ENCODE results near the gene TMEM214. TPM values are rescaled to one million over a fixed set of nuclear protein-coding genes. Genes with fewer than 3 reads are reported as not detected.
A peak's percentile ranks its signal among the peaks of the same experiment; 100 is the strongest.

TMEM214 gene
- total RNA-seq, 1 experiment from 2014 or later, result 35.7 TPM

DNA sequence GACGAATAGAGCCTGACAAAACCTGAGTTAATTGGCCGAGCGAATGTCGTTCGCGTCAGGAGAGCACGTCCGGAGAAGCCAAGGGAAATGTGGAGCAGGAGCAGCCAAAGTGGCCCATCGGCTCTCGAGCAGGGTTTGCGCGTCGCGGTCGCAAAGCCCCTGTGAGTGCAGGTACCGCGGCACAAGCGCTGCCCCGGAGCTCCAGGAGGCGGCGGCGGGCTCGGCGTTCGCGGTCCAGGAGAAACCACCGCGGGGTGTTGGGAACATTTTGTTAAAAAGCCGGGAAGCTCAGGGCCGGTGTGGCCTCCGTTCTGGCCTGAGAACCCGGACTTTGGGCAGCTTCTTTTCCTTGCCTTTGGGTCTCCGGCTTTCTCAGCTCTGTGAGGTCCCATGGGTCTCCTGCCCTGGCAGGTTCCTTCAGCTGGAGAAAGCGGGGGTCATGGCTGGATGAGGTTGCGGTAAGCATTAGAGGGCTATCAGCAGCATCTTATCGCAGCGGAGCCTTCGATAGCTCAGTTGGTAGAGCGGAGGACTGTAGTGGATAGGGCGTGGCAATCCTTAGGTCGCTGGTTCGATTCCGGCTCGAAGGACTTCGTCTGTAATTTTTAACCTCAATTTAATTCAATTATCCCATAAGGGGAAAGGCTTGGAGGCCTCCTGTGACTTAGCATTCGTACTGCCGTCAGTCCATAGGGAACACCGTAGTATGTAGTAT lies 17.7 kb downstream of the TMEM214 start:
- DNase-seq, result peak; percentile 76
- Histone ChIP-seq H3K27me3 (no peaks in the 10 kb centered on the region), H3K4me3 (peak overlapping the region; percentile 81), H3K9me3 (no peaks in the 10 kb centered on the region), H3K36me3 (peaks cover 11% of the 10 kb centered on the region)

GRCh38 chr2:27050996-27051901 lies 18.5 kb downstream of the TMEM214 start, which contains the start of gene AGBL5:
Gene AGBL5, plus strand, starts transcription at chr2:27051668. Its CDS starts 1,291 bp downstream, at chr2:27052959.
- peak; percentile 92 for DNase-seq

DNA sequence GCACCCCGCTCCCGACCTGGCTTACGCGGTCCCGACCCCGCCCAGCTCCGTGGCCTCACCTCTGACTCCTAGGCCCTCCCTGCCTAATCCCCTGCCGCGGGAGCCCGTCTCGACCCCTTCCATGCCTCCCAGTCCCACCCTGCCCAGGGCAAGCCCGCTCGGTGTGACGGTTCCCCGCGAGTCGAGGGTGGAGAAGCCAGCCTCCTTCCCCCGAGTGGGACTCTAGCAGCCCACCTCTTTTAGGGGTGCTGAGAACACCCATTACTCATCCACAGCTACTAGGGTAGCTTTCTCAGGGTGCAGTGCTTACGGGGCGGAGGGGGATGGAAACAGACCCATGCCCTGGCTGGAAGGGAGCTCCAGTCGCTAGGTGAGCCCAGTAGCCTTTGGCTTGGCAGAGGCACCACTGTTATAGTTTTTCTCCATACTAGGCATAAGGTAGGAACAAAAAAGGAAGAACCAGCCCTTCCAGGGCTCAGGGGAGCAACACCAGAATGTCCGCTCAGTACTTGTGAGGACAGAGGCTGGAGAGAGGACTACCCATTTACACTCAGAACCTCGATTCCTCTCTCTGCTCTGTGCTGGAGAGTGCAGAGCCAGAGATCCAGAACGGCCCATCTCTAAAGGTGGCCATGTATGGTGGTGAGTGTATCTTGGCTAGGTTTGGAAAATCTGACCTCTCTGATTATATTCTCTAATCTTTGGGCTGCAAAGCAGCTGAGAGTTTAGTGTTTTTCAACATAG lies 19.3 kb downstream of the TMEM214 start:
- H3K36me3 ChIP-seq, result peaks cover 18% of the 10 kb centered on the region
- no peaks in the 10 kb centered on the region for H3K9me3 ChIP-seq
- no peaks in the 10 kb centered on the region for H3K27me3 ChIP-seq
- DNase-seq, result peak; percentile 36
- peak overlapping the region; percentile 81 for H3K4me3 ChIP-seq

More at GRCh38 chr2:27050996-27051901, 18.5 kb downstream of the TMEM214 start, which contains the start of gene AGBL5:
- H3K36me3 ChIP-seq, result peaks cover 18% of the 10 kb centered on the region
- H3K9me3 ChIP-seq, result no peaks in the 10 kb centered on the region
- H3K4me3 ChIP-seq, result peak within 1 kb of the TSS; percentile 81
- H3K27me3 ChIP-seq, result no peaks in the 10 kb centered on the region

DNA sequence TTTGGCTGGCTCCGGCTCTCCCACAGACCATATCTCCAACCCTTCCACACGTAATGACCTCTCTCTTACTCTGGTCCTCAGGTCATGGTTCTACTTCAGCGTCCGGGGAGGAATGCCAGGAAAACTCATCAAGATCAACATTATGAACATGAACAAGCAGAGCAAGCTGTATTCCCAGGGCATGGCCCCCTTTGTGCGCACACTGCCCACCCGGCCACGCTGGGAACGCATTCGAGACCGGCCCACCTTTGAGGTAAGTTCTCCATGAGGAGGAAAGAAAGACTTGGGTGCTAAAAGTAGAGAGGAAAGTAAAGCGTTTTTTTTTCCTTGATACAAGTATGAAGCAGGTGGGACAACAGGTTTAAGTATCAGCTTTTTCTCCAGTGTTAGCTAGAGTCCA lies 20.6 kb downstream of the TMEM214 start:
- H3K4me3 ChIP-seq, result no peak overlapping the region
- H3K36me3 ChIP-seq, result peaks cover 21% of the 10 kb centered on the region
- H3K27me3 ChIP-seq, result no peaks in the 10 kb centered on the region
- no peak for DNase-seq
- no peaks in the 10 kb centered on the region for H3K9me3 ChIP-seq

- no peaks in the 10 kb centered on the region for H3K9me3 ChIP-seq
- no peak overlapping the region for H3K4me3 ChIP-seq
- no peak for DNase-seq
- no peaks in the 10 kb centered on the region for H3K27me3 ChIP-seq
- H3K36me3 ChIP-seq, result peaks cover 22% of the 10 kb centered on the region
Measured at GRCh38 chr2:27053776-27054175, 21.0 kb downstream of the TMEM214 start.

DNA sequence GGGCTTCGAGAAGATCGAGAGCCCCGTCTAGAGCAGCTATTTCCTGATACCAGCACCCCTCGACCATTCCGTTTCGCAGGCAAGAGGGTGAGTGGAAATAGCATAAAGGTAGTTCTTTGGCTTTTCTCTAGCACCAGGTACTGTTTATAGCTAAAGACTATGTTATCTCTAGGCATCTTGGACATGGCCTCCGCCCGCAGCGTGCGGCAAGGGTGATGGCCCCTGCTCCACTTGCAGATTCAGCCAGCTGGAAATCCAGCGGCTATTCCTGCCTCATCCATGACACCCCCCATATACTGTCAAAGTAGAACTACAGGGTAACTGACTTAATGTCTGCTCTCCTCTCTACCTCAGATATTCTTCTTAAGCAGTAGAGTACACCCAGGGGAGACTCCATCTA lies 22.0 kb downstream of the TMEM214 start:
- no peak for DNase-seq
- H3K36me3 ChIP-seq, result peaks cover 22% of the 10 kb centered on the region
- H3K9me3 ChIP-seq, result no peaks in the 10 kb centered on the region
- no peaks in the 10 kb centered on the region for H3K27me3 ChIP-seq
- no peak overlapping the region for H3K4me3 ChIP-seq

- no peaks in the 10 kb centered on the region for H3K27me3 ChIP-seq
- peaks cover 22% of the 10 kb centered on the region for H3K36me3 ChIP-seq
- DNase-seq, result no peak
- H3K9me3 ChIP-seq, result no peaks in the 10 kb centered on the region
- H3K4me3 ChIP-seq, result no peak overlapping the region
Measured at GRCh38 chr2:27057184-27057583, 24.4 kb downstream of the TMEM214 start.

DNA sequence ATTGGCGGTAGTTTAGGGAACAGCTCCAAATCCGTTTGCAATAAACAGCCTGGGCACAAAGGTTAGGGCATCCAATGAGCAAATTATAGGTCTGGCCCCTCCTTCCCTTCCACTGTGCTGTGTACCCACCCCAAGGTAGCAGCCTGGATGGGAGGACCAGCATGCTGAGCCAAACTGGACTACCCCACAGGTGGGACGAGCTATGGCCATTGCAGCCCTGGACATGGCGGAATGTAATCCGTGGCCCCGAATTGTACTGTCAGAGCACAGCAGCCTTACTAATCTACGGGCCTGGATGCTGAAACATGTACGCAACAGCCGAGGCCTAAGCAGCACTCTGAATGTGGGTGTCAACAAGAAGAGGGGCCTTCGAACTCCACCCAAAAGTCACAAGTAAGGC lies 25.4 kb downstream of the TMEM214 start:
- no peak for DNase-seq
- Histone ChIP-seq H3K36me3 (peaks cover 25% of the 10 kb centered on the region), H3K27me3 (no peaks in the 10 kb centered on the region), H3K4me3 (no peak overlapping the region), H3K9me3 (no peaks in the 10 kb centered on the region)

GRCh38 chr2:27059141-27059820 lies 26.5 kb downstream of the TMEM214 start:
- Histone ChIP-seq H3K36me3 (peaks cover 24% of the 10 kb centered on the region), H3K27me3 (no peaks in the 10 kb centered on the region), H3K4me3 (no peak overlapping the region), H3K9me3 (no peaks in the 10 kb centered on the region)
- DNase-seq, result no peak

GRCh38 chr2:27060323-27060722 lies 27.6 kb downstream of the TMEM214 start:
- H3K4me3 ChIP-seq, result no peak overlapping the region
- peaks cover 17% of the 10 kb centered on the region for H3K36me3 ChIP-seq

DNA sequence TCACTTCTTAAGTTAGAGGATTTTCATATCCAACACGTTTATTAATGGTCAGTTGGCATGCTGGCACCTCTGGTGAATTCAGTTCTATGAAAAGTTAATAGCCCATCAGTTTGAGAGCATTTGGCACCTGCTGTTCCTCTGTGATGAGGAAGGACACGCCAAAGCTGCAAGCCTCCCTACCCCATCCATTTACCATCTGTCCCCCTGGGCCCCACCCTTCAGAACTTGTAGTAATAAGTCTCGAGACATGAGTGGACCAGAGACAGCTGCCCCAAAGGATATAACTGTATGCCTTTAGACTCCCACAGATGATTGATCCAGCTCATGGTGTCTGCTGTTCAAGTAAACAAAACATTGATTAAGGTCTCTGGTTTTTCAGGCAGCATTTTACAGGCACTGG lies 32.4 kb downstream of the TMEM214 start:
- Histone ChIP-seq H3K36me3 (peaks cover 37% of the 10 kb centered on the region), H3K9me3 (no peaks in the 10 kb centered on the region), H3K27me3 (no peaks in the 10 kb centered on the region)

More at GRCh38 chr2:27060323-27060722, 27.6 kb downstream of the TMEM214 start:
- DNase-seq, result no peak
- H3K27me3 ChIP-seq, result no peaks in the 10 kb centered on the region
- no peaks in the 10 kb centered on the region for H3K9me3 ChIP-seq

GRCh38 chr2:27067385-27067784 lies 34.6 kb downstream of the TMEM214 start:
- DNase-seq, result no peak
- no peaks in the 10 kb centered on the region for H3K27me3 ChIP-seq
- no peak overlapping the region for H3K4me3 ChIP-seq
- H3K9me3 ChIP-seq, result no peaks in the 10 kb centered on the region
- H3K36me3 ChIP-seq, result peaks cover 42% of the 10 kb centered on the region

More for the DNA sequence above, 32.4 kb downstream of the TMEM214 start:
- no peak overlapping the region for H3K4me3 ChIP-seq
- DNase-seq, result no peak

- DNase-seq, result no peak
- no peaks in the 10 kb centered on the region for H3K9me3 ChIP-seq
- no peak overlapping the region for H3K4me3 ChIP-seq
- peaks cover 39% of the 10 kb centered on the region for H3K36me3 ChIP-seq
- H3K27me3 ChIP-seq, result no peaks in the 10 kb centered on the region
Measured at GRCh38 chr2:27069436-27069835, 36.7 kb downstream of the TMEM214 start.

DNA sequence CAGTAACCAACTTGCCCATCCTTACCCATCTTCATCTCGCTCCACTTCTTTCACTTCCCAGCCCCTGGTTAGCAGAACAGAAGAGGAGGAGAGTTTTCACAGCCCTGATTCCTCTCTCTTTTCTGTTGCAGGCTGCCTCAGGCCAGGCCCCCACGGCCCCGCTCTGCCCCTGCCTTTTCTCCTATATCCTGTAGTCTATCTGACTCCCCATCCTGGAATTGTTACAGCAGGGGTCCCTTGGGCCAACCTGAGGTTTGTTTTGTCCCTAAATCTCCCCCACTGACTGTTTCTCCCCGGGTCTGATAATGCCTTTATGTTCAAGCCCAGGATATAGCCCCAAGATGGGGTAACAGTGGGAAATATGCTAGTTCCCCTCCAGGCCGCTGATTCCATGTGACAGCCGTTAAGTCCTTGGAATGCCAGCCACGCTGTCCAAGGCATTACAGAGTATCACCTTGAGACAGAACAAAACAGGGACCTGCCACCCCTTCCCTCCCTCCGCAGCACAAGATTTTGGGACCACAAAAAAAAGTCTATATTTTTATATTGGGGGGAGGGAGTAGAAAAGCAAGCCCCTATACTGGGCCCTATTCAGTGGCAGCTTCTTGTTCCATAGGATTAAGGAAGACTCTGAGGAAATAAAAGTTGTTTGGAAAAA lies 37.3 kb downstream of the TMEM214 start:
- Histone ChIP-seq H3K27me3 (no peaks in the 10 kb centered on the region), H3K36me3 (peaks cover 39% of the 10 kb centered on the region), H3K4me3 (peak overlapping the region; percentile 92), H3K9me3 (no peaks in the 10 kb centered on the region)
- DNase-seq, result no peak

DNA sequence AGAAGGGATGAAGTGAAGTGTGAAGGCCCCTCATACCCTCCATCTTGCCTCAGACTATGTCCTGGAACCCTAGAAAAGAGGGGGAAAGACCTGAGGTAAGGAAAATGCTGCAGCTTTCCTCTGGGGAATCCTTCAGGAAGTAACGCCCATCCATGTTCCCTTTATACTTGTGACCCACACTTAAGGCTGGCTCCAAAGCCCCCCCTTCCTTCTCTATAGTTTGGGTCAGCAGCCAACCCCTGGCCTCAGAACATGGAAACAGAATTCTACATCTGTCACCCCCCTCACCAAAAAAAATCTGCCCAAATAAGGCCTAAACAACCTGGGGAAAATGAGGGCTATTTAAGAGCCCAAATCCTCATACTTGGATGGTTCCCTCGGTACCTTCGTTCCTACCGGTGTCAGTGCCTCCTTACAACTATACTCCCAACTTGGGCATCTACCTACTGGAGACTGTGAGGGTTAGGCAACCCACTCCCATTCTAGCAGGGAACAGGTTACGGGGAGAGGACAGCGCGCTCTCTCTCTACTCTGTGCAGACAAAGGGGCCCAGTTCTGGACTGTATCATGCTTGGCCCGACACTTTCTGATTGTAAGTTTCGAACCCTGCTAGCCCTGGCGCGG lies 38.0 kb downstream of the TMEM214 start:
- peaks cover 33% of the 10 kb centered on the region for H3K36me3 ChIP-seq
- no peak for DNase-seq

More for the DNA sequence above, 38.0 kb downstream of the TMEM214 start:
- Histone ChIP-seq H3K27me3 (no peaks in the 10 kb centered on the region), H3K4me3 (peak overlapping the region; percentile 92), H3K9me3 (no peaks in the 10 kb centered on the region)
